CD4-positive, alpha-beta T cell treated with Interleukin-4 for 1 hour (primary cell): ENCODE data around the gene RUNX2.

Source experiments
- DNase-seq, 2 donors: peaks; one replicate each; pipeline ENCODE4 v3.0.0-alpha.2; 2020 to 2022

Gene RUNX2

GRCh38 chr6:45415788-45416518 lies 87.8 kb downstream of the RUNX2 start:
- no peak for DNase-seq

DNA sequence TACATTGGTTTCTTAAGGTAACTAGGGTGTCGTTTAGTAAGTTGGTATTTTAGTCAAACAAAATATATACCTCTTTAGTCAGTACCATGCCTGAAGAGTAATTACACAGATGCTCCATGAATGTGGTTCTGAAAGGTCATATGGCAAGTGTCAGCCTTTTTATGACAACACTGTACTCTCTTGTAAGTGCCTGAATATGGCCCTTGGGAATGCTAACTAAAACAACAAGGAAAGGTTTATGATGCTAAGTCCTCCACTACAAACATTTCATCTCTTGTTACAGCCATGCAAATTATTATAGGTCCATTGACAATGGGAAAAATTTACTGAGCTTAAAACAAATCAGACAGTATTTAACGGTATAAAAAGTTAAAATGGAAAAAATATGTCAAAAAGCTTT lies 88.6 kb downstream of the RUNX2 start:
- DNase-seq: no peak

DNA sequence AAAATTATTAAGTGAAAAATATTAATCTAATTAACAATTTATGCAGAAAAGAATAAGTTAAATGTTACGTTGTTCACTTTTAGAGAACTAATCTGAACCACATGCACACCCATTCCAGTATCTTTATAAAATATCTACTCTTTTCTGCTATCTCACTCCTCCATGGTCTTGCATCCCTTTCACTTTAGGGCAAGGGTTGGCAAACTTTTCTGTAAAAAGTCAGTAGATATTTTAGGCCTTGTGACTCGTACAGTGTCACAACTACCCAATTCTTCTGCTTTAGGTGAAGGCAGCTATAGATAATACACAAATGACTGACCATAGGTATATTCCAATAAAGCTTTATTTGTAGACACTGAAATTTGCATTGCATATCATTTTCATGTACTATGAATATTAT lies 89.3 kb downstream of the RUNX2 start:
- DNase-seq: no peak

DNA sequence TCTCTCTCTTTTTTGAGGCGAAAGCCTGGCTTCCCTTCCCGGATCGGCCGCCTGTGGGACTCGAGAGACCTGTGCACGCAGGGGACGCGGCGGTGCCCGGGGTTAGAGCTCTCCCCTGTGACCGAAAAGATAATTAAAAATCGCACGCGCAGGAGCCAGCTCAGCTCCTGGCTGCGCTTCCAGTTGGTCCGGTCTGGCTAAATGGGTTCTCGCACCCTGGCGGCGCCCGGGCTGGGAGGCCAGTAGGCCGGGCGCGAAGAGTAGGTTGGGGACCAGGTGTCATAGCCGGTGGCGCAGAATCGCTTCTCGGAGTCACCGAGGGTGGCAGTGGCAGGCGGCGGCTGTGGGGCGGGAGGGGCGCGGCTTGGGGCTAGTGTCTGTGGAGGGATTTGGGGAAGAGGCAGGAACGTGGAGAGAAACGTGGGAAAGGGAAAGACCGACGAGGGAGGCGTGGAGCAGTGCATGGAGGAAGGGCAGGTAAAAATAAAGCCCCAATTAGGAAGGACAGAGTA lies 91.5 kb downstream of the RUNX2 start:
- peak; percentile 60 to 66 for DNase-seq

GRCh38 chr6:45420083-45420908 lies 92.2 kb downstream of the RUNX2 start:
- peak; percentile 47 to 70 for DNase-seq

- no peak for DNase-seq
Measured at GRCh38 chr6:45420909-45421708, 93.0 kb downstream of the RUNX2 start.

- DNase-seq: peak; percentile 43 to 52
Measured at GRCh38 chr6:45421709-45422502, 93.8 kb downstream of the RUNX2 start.

GRCh38 chr6:45422503-45423110 lies 94.5 kb downstream of the RUNX2 start:
- peak; percentile 53 to 65 for DNase-seq

- peak in 1 of 2 donors; percentile 19 for DNase-seq
Measured at GRCh38 chr6:45423111-45423823, 95.1 kb downstream of the RUNX2 start.

- no peak for DNase-seq
Measured at GRCh38 chr6:45423824-45424450, 95.8 kb downstream of the RUNX2 start.

- no peak for DNase-seq
Measured at GRCh38 chr6:45424451-45424861, 96.3 kb downstream of the RUNX2 start.

DNA sequence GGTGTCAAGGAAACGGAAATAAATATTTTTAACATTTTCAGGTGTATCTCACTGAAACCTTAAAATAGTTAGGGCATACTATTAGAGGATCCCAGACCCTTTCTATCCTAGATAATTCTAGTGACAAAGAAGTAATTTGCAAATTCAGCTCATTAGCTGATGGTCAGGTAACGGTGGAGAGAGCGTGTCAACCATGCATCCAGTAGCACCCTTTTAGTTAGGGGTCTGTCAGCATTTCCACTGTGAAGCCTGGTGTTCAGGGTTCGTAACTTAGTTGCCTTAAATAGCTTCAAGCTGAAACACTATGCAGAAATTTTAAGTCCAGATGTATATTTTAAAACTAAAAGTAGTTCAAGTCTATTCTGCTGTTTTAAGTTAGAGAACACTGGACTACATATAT lies 98.1 kb downstream of the RUNX2 start:
- no peak for DNase-seq

DNA sequence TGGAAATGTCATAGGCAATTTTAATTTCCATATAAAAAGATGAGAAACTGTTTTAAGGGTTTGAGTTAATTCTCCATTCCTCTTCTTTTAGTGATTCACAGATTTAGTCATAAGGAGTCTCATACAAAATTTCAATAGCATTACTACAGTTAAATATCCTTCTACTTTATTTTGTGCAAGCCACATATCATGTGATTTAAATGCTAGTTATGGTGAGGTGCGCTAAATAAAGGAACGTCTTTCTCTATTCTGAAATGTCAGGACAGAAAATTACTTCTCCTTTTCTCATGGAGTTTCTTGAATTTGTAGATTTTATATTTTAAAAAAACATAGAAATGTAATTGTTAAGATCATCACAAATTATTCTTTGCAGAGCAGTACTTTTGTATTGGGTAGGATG lies 99.6 kb downstream of the RUNX2 start:
- no peak for DNase-seq

- DNase-seq: peak in 1 of 2 donors; percentile 38
Measured at GRCh38 chr6:45428727-45429126, 100.6 kb downstream of the RUNX2 start.

GRCh38 chr6:45430590-45431202 lies 102.6 kb downstream of the RUNX2 start:
- DNase-seq: no peak

DNA sequence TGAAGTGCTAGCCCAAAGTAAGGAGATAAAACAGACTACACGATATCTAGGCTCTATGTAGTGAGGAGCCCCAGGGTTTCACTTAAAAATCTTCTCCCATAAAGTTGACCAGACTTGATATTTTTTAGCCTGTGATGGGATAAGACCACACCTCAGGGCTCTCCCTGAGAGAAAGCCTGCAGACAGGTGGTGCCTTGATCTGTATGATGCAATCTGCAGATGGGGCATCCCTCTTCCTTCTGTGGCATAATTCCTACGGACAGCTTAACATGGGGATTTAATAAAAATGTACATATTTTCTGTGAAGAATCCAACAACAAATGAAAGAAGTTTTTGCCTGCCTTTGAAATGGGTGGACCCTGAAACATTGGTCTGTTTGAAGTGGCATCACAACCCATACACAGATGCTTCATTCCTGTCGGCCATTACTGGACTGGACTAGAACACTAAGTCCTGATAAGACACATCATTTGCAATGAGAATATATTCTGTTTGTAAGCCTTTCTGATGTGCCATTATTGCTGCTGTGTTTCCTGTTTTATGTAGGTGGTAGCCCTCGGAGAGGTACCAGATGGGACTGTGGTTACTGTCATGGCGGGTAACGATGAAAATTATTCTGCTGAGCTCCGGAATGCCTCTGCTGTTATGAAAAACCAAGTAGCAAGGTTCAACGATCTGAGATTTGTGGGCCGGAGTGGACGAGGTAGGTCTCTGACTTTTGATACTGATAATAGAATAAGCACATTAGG lies 103.4 kb downstream of the RUNX2 start:
- no peak for DNase-seq

- peak in 1 of 2 donors; percentile 43 for DNase-seq
Measured at GRCh38 chr6:45432977-45433376, 104.8 kb downstream of the RUNX2 start.

DNA sequence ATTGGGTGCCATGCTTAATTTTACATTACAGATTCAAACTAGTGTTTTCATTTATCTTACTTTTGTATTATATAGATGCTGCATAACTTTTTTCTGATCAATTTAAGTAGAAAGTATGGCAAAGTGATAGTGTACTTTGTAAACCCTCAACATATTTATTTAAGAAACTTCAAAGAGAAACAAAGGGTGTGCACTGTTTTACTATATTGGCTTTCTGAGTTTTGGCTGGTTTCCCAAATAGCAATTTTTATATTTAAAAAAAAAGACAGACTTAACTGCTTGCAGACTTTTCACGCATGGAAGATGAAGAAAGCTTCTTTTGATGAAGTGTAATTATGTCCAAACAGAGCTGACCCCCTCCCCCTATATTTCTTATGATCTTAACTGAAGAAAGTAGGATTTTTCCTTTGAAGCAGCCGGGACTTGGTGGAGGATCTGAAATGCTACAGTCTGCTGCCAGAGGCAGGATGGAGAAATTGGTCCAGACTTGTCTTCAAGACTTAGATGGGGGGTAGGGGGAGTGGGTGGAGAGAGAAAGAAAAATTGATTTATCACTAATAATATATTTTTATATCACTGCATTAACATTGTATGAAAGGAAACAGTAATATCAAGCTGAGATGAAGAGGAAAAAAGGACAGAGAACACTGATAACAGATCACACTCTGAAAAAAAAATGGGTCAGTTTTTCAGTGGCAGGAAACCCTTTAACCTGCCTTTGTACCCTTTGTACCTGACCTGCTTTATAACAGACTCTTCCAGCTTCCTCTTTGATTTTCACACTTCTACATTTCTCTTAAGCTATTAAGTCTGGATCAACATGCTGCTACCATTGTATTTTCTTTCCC lies 105.6 kb downstream of the RUNX2 start:
- DNase-seq: peak in 1 of 2 donors; percentile 43

DNA sequence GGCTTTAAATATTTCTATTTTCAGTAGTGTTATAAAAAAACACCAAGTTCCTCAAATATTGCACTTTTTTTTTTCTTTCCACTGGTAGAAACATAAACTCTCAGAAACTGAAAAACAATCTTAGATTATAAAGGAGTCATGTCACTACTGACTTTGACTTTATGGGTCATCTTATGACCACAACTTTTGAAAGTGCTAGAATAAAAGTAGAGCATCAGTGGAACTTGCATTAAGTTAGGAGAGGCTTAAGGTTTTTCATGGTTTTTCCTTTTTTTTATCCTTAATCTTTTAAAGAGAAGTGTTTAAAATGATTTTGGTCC lies 106.2 kb downstream of the RUNX2 start:
- no peak for DNase-seq
